IMR-90 (cell line): ENCODE measurements around the gene CLDN9. TPM values are rescaled to one million over a fixed set of nuclear protein-coding genes. Genes with fewer than 3 reads are reported as not detected.

ENCODE experiments used
- ATAC-seq: fragments of 200-7000 bp; cut with Tn5 transposase; 2 replicates; pipeline ENCODE4 v1.9.1; 2020; ENCODE audit warnings: low read depth, mild to moderate bottlenecking, moderate library complexity
- BruUV-seq: library from RNA; stranded (reverse); fragments of 400-500 nt; replicated peaks from 2 replicates; lab custom pipeline; 2021; lab: Mats Ljungman, UMichigan
- CTCF ChIA-PET: fragments of 300-600 bp; formaldehyde crosslinking; extraction: SDS; loops from one replicate; lab custom pipeline; 2021; ENCODE audit warnings: antibody characterized with exemption; lab: Yijun Ruan, JAX
- POLR2A ChIA-PET: fragments of 300-600 bp; sonication (Branson Sonifier 250); formaldehyde crosslinking; loops from one replicate; lab custom pipeline; 2022; ENCODE audit warnings: antibody characterized with exemption; ENCODE audit not compliant: unreplicated experiment; lab: Charles Lee
- DNase-seq: peaks from one replicate; pipeline ENCODE4 v3.0.0; 2013
- H2AFZ ChIP-seq: replicated peaks from 2 replicates; pipeline ENCODE3; 2013; ENCODE audit warnings: low read length, mild to moderate bottlenecking; ENCODE audit not compliant: poor library complexity
- H2AK5ac ChIP-seq: 2 replicates; pipeline ENCODE4 v1.6.1; 2013; ENCODE audit warnings: low read depth, low read length, inconsistent platforms
- H2AK9ac ChIP-seq: replicated peaks from 2 replicates; pipeline ENCODE3; 2013; ENCODE audit warnings: mild to moderate bottlenecking, low read depth, low read length, moderate library complexity; ENCODE audit not compliant: poor library complexity
- H2BK120ac ChIP-seq: 2 replicates; pipeline ENCODE4 v1.6.1; 2013; ENCODE audit warnings: low read depth, low read length, inconsistent platforms
- H2BK15ac ChIP-seq: 3 replicates; pipeline ENCODE4 v1.6.1; 2013; ENCODE audit warnings: low read depth, low read length, inconsistent platforms
- H2BK20ac ChIP-seq: 2 replicates; pipeline ENCODE4 v1.6.1; 2013; ENCODE audit warnings: low read depth, mild to moderate bottlenecking, inconsistent platforms, low read length, moderate library complexity
- H2BK5ac ChIP-seq: 2 replicates; pipeline ENCODE4 v1.6.1; 2013; ENCODE audit warnings: mild to moderate bottlenecking, low read depth, low read length, inconsistent platforms; ENCODE audit not compliant: poor library complexity, severe bottlenecking
- H3K14ac ChIP-seq: replicated peaks from 2 replicates; pipeline ENCODE4 v1.6.1; 2013; ENCODE audit warnings: low read depth, low read length, inconsistent platforms
- H3K18ac ChIP-seq: 2 replicates; pipeline ENCODE4 v1.6.1; 2013; ENCODE audit warnings: low read depth, low read length, control low read depth
- H3K23ac ChIP-seq: 2 replicates; pipeline ENCODE4 v1.6.1; 2013; ENCODE audit warnings: low read depth, low read length, inconsistent platforms
- H3K27ac ChIP-seq: 2 replicates; pipeline ENCODE4 v1.5.1; 2013; ENCODE audit warnings: mild to moderate bottlenecking, control low read depth, low read length; ENCODE audit not compliant: insufficient read depth
- H3K27me3 ChIP-seq: 2 replicates; pipeline ENCODE4 v1.6.1; 2013; ENCODE audit warnings: low read length; ENCODE audit not compliant: control insufficient read depth, insufficient read depth
- H3K36me3 ChIP-seq: 2 replicates; pipeline ENCODE4 v1.6.1; 2013; ENCODE audit warnings: low read length, mixed read lengths; ENCODE audit not compliant: control insufficient read depth, insufficient read depth
- H3K4ac ChIP-seq: 2 replicates; pipeline ENCODE4 v1.6.1; 2013; ENCODE audit warnings: low read depth, low read length, inconsistent platforms
- H3K4me1 ChIP-seq: 2 replicates; pipeline ENCODE4 v1.6.1; 2013; ENCODE audit warnings: low read length, mixed read lengths; ENCODE audit not compliant: control insufficient read depth, insufficient read depth
- H3K4me2 ChIP-seq: 2 replicates; pipeline ENCODE4 v1.6.1; 2013; ENCODE audit warnings: low read depth, mild to moderate bottlenecking, control low read depth, low read length, moderate library complexity
- H3K4me3 ChIP-seq: 2 replicates; pipeline ENCODE4 v1.5.1; 2013; ENCODE audit warnings: low read depth, mild to moderate bottlenecking, control low read depth, low read length, moderate library complexity; ENCODE audit not compliant: insufficient read depth
- H3K56ac ChIP-seq: 2 replicates; pipeline ENCODE4 v1.6.1; 2013; ENCODE audit warnings: low read length, inconsistent platforms; ENCODE audit not compliant: insufficient read depth; ENCODE audit errors: extremely low read depth
- H3K79me1 ChIP-seq, 2 experiments: 2 replicates each; pipeline ENCODE4 v1.6.1; 2013; ENCODE audit warnings: low read length in 2 of 2, inconsistent platforms in 1 of 2, low read depth in 1 of 2
- H3K9ac ChIP-seq: 2 replicates; pipeline ENCODE4 v1.6.1; 2013; ENCODE audit warnings: low read depth, low read length, control low read depth
- H3K9me1 ChIP-seq: 2 replicates; pipeline ENCODE4 v1.6.1; 2013; ENCODE audit warnings: low read length, inconsistent platforms; ENCODE audit not compliant: insufficient read depth
- H3K9me3 ChIP-seq: 2 replicates; pipeline ENCODE4 v1.6.1; 2013; ENCODE audit warnings: low read length; ENCODE audit not compliant: control insufficient read depth, insufficient read depth
- H4K20me1 ChIP-seq: 2 replicates; pipeline ENCODE4 v1.6.1; 2013; ENCODE audit warnings: low read length, inconsistent platforms; ENCODE audit not compliant: insufficient read depth
- H4K5ac ChIP-seq: 2 replicates; pipeline ENCODE4 v1.6.1; 2013; ENCODE audit warnings: mild to moderate bottlenecking, low read depth, low read length, control low read depth
- H4K8ac ChIP-seq, 2 experiments: 2 replicates each; pipeline ENCODE4 v1.6.1; 2013; ENCODE audit warnings: low read depth in 2 of 2, low read length in 2 of 2, control low read depth in 1 of 2, inconsistent platforms in 1 of 2
- H4K91ac ChIP-seq: 2 replicates; pipeline ENCODE4 v1.6.1; 2013; ENCODE audit warnings: low read depth, low read length, inconsistent platforms; ENCODE audit not compliant: insufficient read depth
- BHLHE40 ChIP-seq: fragments of 150-350 bp; IDR thresholded peaks from 2 replicates; pipeline ENCODE4 v1.6.1; 2016; ENCODE audit warnings: mild to moderate bottlenecking, low read depth, low read length
- CEBPB ChIP-seq: IDR thresholded peaks from 2 replicates; pipeline ENCODE4 v1.6.1; 2012; ENCODE audit warnings: low read depth, low read length, improper control_type of control experiment
- CTCF ChIP-seq: conservative IDR thresholded peaks from 2 replicates; pipeline ENCODE4 v1.5.1; 2012; ENCODE audit warnings: mild to moderate bottlenecking, low read depth, low read length, improper control_type of control experiment
- ELK1 ChIP-seq: fragments of 150-350 bp; IDR thresholded peaks from 2 replicates; pipeline ENCODE4 v1.6.1; 2016; ENCODE audit warnings: low read depth, mild to moderate bottlenecking, low read length, moderate library complexity, borderline replicate concordance
- FOS ChIP-seq: fragments of 150-350 bp; IDR thresholded peaks from 2 replicates; pipeline ENCODE4 v1.6.1; 2016; ENCODE audit warnings: low read depth, low read length
- MAFK ChIP-seq: IDR thresholded peaks from 2 replicates; pipeline ENCODE4 v1.6.1; 2012; ENCODE audit warnings: low read depth, low read length, improper control_type of control experiment
- MAZ ChIP-seq: IDR thresholded peaks from 2 replicates; pipeline ENCODE4 v1.6.1; 2012; ENCODE audit warnings: low read depth, mild to moderate bottlenecking, low read length, improper control_type of control experiment, moderate library complexity, borderline replicate concordance
- NFE2L2 ChIP-seq: fragments of 150-350 bp; IDR thresholded peaks from 2 replicates; pipeline ENCODE4 v1.6.1; 2016; ENCODE audit warnings: low read depth, mild to moderate bottlenecking, low read length
- POLR2A ChIP-seq: IDR thresholded peaks from 2 replicates; pipeline ENCODE4 v1.6.1; 2012; ENCODE audit warnings: mild to moderate bottlenecking, low read depth, low read length
- RAD21 ChIP-seq: IDR thresholded peaks from 2 replicates; pipeline ENCODE4 v1.6.1; 2012; ENCODE audit warnings: low read length, improper control_type of control experiment
- RCOR1 ChIP-seq: IDR thresholded peaks from 2 replicates; pipeline ENCODE4 v1.6.1; 2012; ENCODE audit warnings: mild to moderate bottlenecking, low read length, improper control_type of control experiment; ENCODE audit not compliant: insufficient replicate concordance
- RFX5 ChIP-seq: IDR thresholded peaks from 2 replicates; pipeline ENCODE4 v1.8.0; 2012; ENCODE audit warnings: low read depth, mild to moderate bottlenecking, low read length, moderate library complexity
- SMC3 ChIP-seq: fragments of 150-350 bp; IDR thresholded peaks from 2 replicates; pipeline ENCODE4 v1.6.1; 2016; ENCODE audit warnings: low read depth, mild to moderate bottlenecking, antibody characterized with exemption, low read length, moderate library complexity
- USF2 ChIP-seq: fragments of 150-350 bp; IDR thresholded peaks from 2 replicates; pipeline ENCODE4 v1.6.1; 2017; ENCODE audit warnings: mild to moderate bottlenecking, antibody characterized with exemption, low read length, low read depth
- WGBS, 2 experiments: methylation state at CpG; one replicate each; pipeline versions ENCODE4 v1.1.5 to v1.1.7; 2013; ENCODE audit warnings: missing lambda C conversion rate in 2 of 2; ENCODE audit not compliant: insufficient read length in 1 of 2; ENCODE audit errors: extremely low coverage in 2 of 2; 5-methylcytosine and 5-hydroxymethylcytosine counted together
- dilution Hi-C: fragments of 300-500 bp; cut with HindIII; formaldehyde crosslinking; loops from one replicate; pipeline ENCODE4 v1.14.3; 2018; ENCODE audit warnings: low sequenced_read_pairs; ENCODE audit not compliant: unreplicated experiment
- in situ Hi-C: fragments of 300-500 bp; cut with MboI; formaldehyde crosslinking; loops from 3 replicates; pipeline ENCODE4 v1.14.3; 2019; ENCODE audit warnings: low sequenced_read_pairs, inconsistent platforms, mixed read lengths
- intact Hi-C: fragments of 100-400 bp; cut with micrococcal nuclease; formaldehyde crosslinking; loops from 2 replicates; pipeline ENCODE4 v1.10.0; 2022
- polyA plus RNA-seq, 3 experiments: library from polyadenylated mRNA; depleted of rRNA; stranded (reverse); fragments of >200 nt; gene quantifications; 2 replicates each; pipeline ENCODE4 v1.2.3, GENCODE V29; 2012; ENCODE audit warnings: low replicate concordance in 1 of 3
- total RNA-seq: library from RNA; depleted of rRNA; stranded (reverse); fragments of >200 nt; gene quantifications from 2 replicates; pipeline ENCODE4 v1.2.3, GENCODE V29; 2012

CLDN9 gene
- total and polyA plus RNA-seq, 2 of the 4 experiments (the other 2 are of a cell fraction): 0.05 TPM; not detected in 1

- no peak overlapping the region for H2BK15ac ChIP-seq
- H3K4me2 ChIP-seq: no peak overlapping the region
- no peak overlapping the region for H2BK20ac ChIP-seq
- no peak for TF ChIP-seq RCOR1
- TF ChIP-seq RAD21: no peak
- no peak for TF ChIP-seq CEBPB
- no peak for TF ChIP-seq RFX5
- no peak for TF ChIP-seq BHLHE40
- no peak for TF ChIP-seq MAZ
- no peak for TF ChIP-seq ELK1
- no peak for TF ChIP-seq FOS
- no peak for TF ChIP-seq POLR2A
- no peak for TF ChIP-seq NFE2L2
- TF ChIP-seq MAFK: no peak
- TF ChIP-seq SMC3: no peak
- no peak for TF ChIP-seq USF2
- no peak for TF ChIP-seq CTCF
- H4K91ac ChIP-seq: no peak overlapping the region
- no peak overlapping the region for H3K27ac ChIP-seq
- H3K18ac ChIP-seq: no peak overlapping the region
- no peak overlapping the region for H3K14ac ChIP-seq
- H3K4ac ChIP-seq: no peak overlapping the region
- ATAC-seq (no peak), DNase-seq (no peak)
- peaks cover 0 to 6% of the 10 kb centered on the region in 2 experiments; a peak in 1 of 4 replicates for H3K79me1 ChIP-seq
- H2AK5ac ChIP-seq: no peak overlapping the region
- no peak overlapping the region for H4K5ac ChIP-seq
- H2AK9ac ChIP-seq: no peak overlapping the region
- no peaks in the 10 kb centered on the region for H3K36me3 ChIP-seq
- ChIA-PET CTCF (no interaction called here), POLR2A (interaction anchor here (0.6 kb wide), 1 partner anchor 39 kb away, joined by 7 read pairs; no protein-coding TSS in a partner anchor)
- dilution Hi-C loops (no loop called here), intact Hi-C loops (no loop called here), in situ Hi-C loops (no loop called here)
- 39% methylated on average over 5 of the region's 9 CpGs; no CpG with 5 or more reads in 1 of the 2 experiments for WGBS, 2 experiments
- peaks cover 19% of the 10 kb centered on the region for H3K27me3 ChIP-seq
- no peaks in the 10 kb centered on the region for H4K20me1 ChIP-seq
- no peak overlapping the region for H2AFZ ChIP-seq
- H2BK120ac ChIP-seq: no peak overlapping the region
- no TSS peak for BruUV-seq
- H3K56ac ChIP-seq: no peak overlapping the region
- H3K9me3 ChIP-seq: no peaks in the 10 kb centered on the region
- peaks cover 6% of the 10 kb centered on the region for H3K4me1 ChIP-seq
- 0 out of 2 replicates have a peak, but pooled peaks cover 4% of the 10 kb centered on the region for H3K9me1 ChIP-seq
- H3K23ac ChIP-seq: no peak overlapping the region
- H3K4me3 ChIP-seq: no peak overlapping the region
- no peak overlapping the region for H4K8ac ChIP-seq
- no peak overlapping the region for H3K9ac ChIP-seq
- H2BK5ac ChIP-seq: no peak overlapping the region
Measured at GRCh38 chr16:2985462-2985861, 27.3 kb upstream of the CLDN9 start.
